Lung (tissue), 12 donors: ENCODE results near the gene ODAD3. TPM values are rescaled to one million over a fixed set of nuclear protein-coding genes. Genes with fewer than 3 reads are reported as not detected.
A peak's percentile ranks its signal among the peaks of the same experiment; 100 is the strongest.

Experiments used
- ATAC-seq: fragments of 200-7000 bp; cut with Tn5 transposase; one replicate; pipeline ENCODE4 v1.9.1; 2020; ENCODE audit warnings: moderate number of reproducible peaks; ENCODE audit not compliant: insufficient read depth, low FRiP score
- DNase-seq, 3 donors: peaks; one replicate each; pipeline ENCODE4 v3.0.0-alpha.2; 2013 to 2017
- H3K27ac ChIP-seq, 2 donors: one replicate each; pipeline ENCODE4 v1.5.1; 2013; ENCODE audit warnings: mild to moderate bottlenecking in 2 of 2, moderate library complexity in 2 of 2, control low read depth in 1 of 2, inconsistent platforms in 1 of 2, low read depth in 1 of 2, low read length in 1 of 2
- H3K27me3 ChIP-seq, 3 donors: one replicate each; pipeline ENCODE4 v1.5.1; 2013; ENCODE audit warnings: low read length in 2 of 3; ENCODE audit not compliant: control insufficient read depth in 3 of 3, insufficient read depth in 3 of 3
- H3K36me3 ChIP-seq, 4 donors: one replicate each; pipeline ENCODE4 v1.5.1; 2013; ENCODE audit warnings: low read length in 4 of 4, mild to moderate bottlenecking in 1 of 4, moderate library complexity in 1 of 4; ENCODE audit not compliant: control insufficient read depth in 4 of 4, insufficient read depth in 4 of 4
- H3K4me1 ChIP-seq, 5 donors: one replicate each; pipeline ENCODE4 v1.5.1; 2013; ENCODE audit warnings: low read length in 5 of 5, mild to moderate bottlenecking in 2 of 5, moderate library complexity in 1 of 5; ENCODE audit not compliant: control insufficient read depth in 5 of 5, insufficient read depth in 5 of 5
- H3K4me3 ChIP-seq: one replicate; pipeline ENCODE4 v1.5.1; 2013; ENCODE audit warnings: mild to moderate bottlenecking, control low read depth, moderate library complexity
- H3K9ac ChIP-seq, 2 donors: one replicate each; pipeline ENCODE4 v1.5.1; 2013; ENCODE audit warnings: low read length in 2 of 2, control low read depth in 1 of 2; ENCODE audit not compliant: insufficient read depth in 1 of 2
- H3K9me3 ChIP-seq, 4 donors: one replicate each; pipeline ENCODE4 v1.5.1; 2013; ENCODE audit warnings: low read length in 3 of 4, mild to moderate bottlenecking in 1 of 4, moderate library complexity in 1 of 4; ENCODE audit not compliant: control insufficient read depth in 4 of 4, insufficient read depth in 3 of 4
- CTCF ChIP-seq: IDR thresholded peaks from 2 replicates; pipeline ENCODE4 v1.5.1; 2012; ENCODE audit warnings: mild to moderate bottlenecking; ENCODE audit errors: control extremely low read depth, extremely low read depth
- WGBS, 2 donors: extraction: QIAGEN DNeasy Blood & Tissue Kit; methylation state at CpG; one replicate each; pipeline ENCODE4 v1.1.7; 2013; 5-methylcytosine and 5-hydroxymethylcytosine counted together
- polyA plus RNA-seq, 2 donors: library from polyadenylated mRNA; stranded (reverse); fragments of 200-250 nt; gene quantifications; one replicate each; pipeline ENCODE4 v1.2.1, GENCODE V29; 2013
- total RNA-seq, 2 donors: library from RNA; depleted of rRNA in 1 of 2; stranded (reverse); fragments of >200 nt in 1 of 2; gene quantifications; one replicate each; pipeline ENCODE4 v1.2.1, GENCODE V29; 2014 to 2021
- donor health status: control.
- donor health status: control.
- donor health status: Bipolar disorder and iron deficiency.
- donor health status: healthy.
- donor health status: DM: yes; HTN: yes; CAD: no.

ODAD3 gene
- total and polyA plus RNA-seq, 4 donors, result 2.0 to 9.8 (median 4.2) TPM

GRCh38 chr19:11418549-11419506, 16.1 kb downstream of the ODAD3 start, which contains the start of gene RGL3:
Gene RGL3 (minus strand): TSS chr19:11419314. CDS start chr19:11419278, 36 bp downstream.
- H3K9ac ChIP-seq, result no peak within 1 kb of the TSS
- H3K27me3 ChIP-seq, result peaks cover 0 to 46% (median 42%) of the 10 kb centered on the region in 3 donors
- H3K9me3 ChIP-seq, result peaks cover 0 to 2% (median 0%) of the 10 kb centered on the region in 4 donors
- peak; percentile 63 for ATAC-seq
- peaks cover 0 to 21% (median 10%) of the 10 kb centered on the region in 5 donors for H3K4me1 ChIP-seq
- no peak for TF ChIP-seq CTCF
- H3K27ac ChIP-seq, result peak within 1 kb of the TSS in 1 of 2 donors; percentile 50
- no peaks in the 10 kb centered on the region for H3K36me3 ChIP-seq
- WGBS, 2 donors, result 2% methylated on average over 59 to 72 of the region's 72 CpGs
- H3K4me3 ChIP-seq, result peak within 1 kb of the TSS; percentile 33
- peak; percentile 25 to 72 (median 70) for DNase-seq

DNA sequence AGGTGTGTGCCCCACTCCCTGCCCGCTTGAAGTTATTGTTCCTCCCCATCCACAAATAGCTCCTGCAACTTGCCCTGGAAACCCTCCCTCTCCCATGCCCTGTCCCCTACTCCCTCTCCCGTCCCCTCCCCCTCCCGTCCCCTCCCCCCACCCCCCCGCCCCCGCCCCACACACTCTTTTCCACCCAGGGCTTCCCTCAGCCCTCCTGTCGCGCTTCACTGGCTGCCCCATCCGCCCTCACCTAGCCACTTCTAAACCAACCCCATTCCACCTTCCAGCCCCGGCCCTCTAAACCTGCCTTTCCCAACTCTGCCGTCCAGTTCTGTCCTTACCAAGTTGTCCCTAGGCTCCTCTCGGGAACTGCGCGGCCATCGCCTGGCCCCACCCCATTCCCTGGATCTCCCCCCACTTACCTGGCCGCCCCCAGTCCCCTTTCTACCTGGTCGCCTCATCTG, 16.8 kb downstream of the ODAD3 start:
- H3K9ac ChIP-seq, result no peak overlapping the region

DNA sequence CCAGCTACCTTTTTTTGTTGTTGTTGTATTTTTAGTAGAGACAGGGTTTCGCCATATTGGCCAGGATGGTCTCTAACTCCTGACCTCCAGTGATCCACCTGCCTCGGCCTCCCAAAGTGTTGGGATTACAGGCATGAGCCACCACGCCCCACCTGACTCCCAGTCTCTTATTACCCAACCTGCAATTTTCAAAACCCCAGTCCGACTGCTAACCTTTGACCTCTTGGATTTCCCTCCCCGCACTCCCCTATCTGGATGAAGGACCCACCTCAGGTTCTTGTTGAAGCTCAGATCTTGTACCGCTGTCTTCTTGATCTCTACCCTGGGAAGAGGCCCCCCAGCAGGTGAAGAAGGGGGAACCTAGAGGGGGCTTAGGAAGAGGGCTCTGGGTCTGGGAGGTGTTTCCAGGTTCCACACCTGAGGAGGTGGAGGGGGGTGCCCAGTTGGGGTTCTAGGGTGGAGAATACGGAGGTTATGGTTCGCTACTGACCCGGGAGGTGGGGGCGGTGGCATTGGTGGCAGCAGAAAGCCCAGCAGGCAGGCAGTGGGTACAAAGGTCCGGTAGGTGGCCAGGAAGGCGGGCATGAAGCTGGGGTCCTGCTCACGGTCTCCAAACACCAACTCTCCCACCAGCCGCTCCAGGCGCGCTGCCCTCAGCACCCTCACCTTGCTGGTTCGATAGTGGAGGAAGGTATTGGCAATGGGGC, 18.4 kb downstream of the ODAD3 start:
- 94 to 97% methylated on average over 17 of the region's 17 CpGs for WGBS, 2 donors
- H3K27me3 ChIP-seq, result peaks cover 0 to 32% (median 25%) of the 10 kb centered on the region in 3 donors
- DNase-seq, result no peak

More for the DNA sequence above, 16.8 kb downstream of the ODAD3 start:
- H3K9me3 ChIP-seq, result peaks cover 0 to 2% (median 0%) of the 10 kb centered on the region in 4 donors
- ATAC-seq, result no peak
- peak overlapping the region; percentile 33 for H3K4me3 ChIP-seq
- DNase-seq, result no peak
- no peak overlapping the region for H3K27ac ChIP-seq
- TF ChIP-seq CTCF, result no peak
- peaks cover 0 to 21% (median 10%) of the 10 kb centered on the region in 5 donors for H3K4me1 ChIP-seq
- WGBS, 2 donors, result 4 to 17% methylated on average over 12 to 14 of the region's 16 CpGs
- H3K27me3 ChIP-seq, result peaks cover 0 to 39% (median 36%) of the 10 kb centered on the region in 3 donors
- H3K36me3 ChIP-seq, result no peaks in the 10 kb centered on the region

More for the DNA sequence above, 18.4 kb downstream of the ODAD3 start:
- Histone ChIP-seq H3K27ac (no peak overlapping the region), H3K9me3 (peaks cover 0 to 2% (median 0%) of the 10 kb centered on the region in 4 donors), H3K4me1 (peaks cover 0 to 13% (median 10%) of the 10 kb centered on the region in 5 donors), H3K36me3 (no peaks in the 10 kb centered on the region), H3K9ac (no peak overlapping the region), H3K4me3 (no peak overlapping the region)
- no peak for ATAC-seq
- no peak for TF ChIP-seq CTCF
